Prostate gland (tissue), 2 donors: ENCODE data around the gene LUC7L2.

Experiments
- CTCF ChIP-seq, 4 experiments: fragments of 200-600 bp in 2 of 4; fragments of 450-650 bp in 2 of 4; sonication (generic) in 2 of 4; IDR thresholded peaks; 1 replicate in 3 of 4; 2 replicates in 1 of 4; pipeline ENCODE4 v1.5.1; 2016 to 2019; ENCODE audit warnings: antibody characterized with exemption in 4 of 4, mild to moderate bottlenecking in 2 of 4, moderate library complexity in 2 of 4
- POLR2AphosphoS5 ChIP-seq: sonication (generic); formaldehyde crosslinking; IDR thresholded peaks from one replicate; pipeline ENCODE4 v1.6.1; 2017; ENCODE audit warnings: antibody characterized with exemption

GRCh38 chr7:139416405-139416804, 56.7 kb downstream of the LUC7L2 start:
- TF ChIP-seq CTCF (IDR thresholded peaks at IDR 0.05) (no peak), POLR2AphosphoS5 (no peak)
